Effector memory CD4-positive, alpha-beta T cell (primary cell): ENCODE data around the gene ZNF385A.

Experiments
- DNase-seq, 3 donors: peaks; one replicate each; pipeline ENCODE4 v3.0.0-alpha.2; 2020
- H3K27ac ChIP-seq: 2 replicates; pipeline ENCODE4 v1.7.0; 2013; ENCODE audit warnings: mild to moderate bottlenecking, low read length, moderate library complexity; ENCODE audit not compliant: insufficient read depth, poor library complexity, severe bottlenecking
- H3K27me3 ChIP-seq: replicated peaks from 2 replicates; pipeline ENCODE4 v1.7.0; 2013; ENCODE audit warnings: mild to moderate bottlenecking, low read length; ENCODE audit not compliant: insufficient read depth, control insufficient read depth, poor library complexity, severe bottlenecking
- H3K36me3 ChIP-seq: 2 replicates; pipeline ENCODE4 v1.7.0; 2013; ENCODE audit warnings: mild to moderate bottlenecking, low read length, moderate library complexity; ENCODE audit not compliant: control insufficient read depth, insufficient read depth
- H3K4me1 ChIP-seq: 2 replicates; pipeline ENCODE4 v1.7.0; 2013; ENCODE audit warnings: low read length, mild to moderate bottlenecking; ENCODE audit not compliant: control insufficient read depth, insufficient read depth, poor library complexity, severe bottlenecking
- H3K4me3 ChIP-seq: 2 replicates; pipeline ENCODE4 v1.7.0; 2013; ENCODE audit warnings: low read length, low read depth, mild to moderate bottlenecking; ENCODE audit not compliant: insufficient read depth, poor library complexity, severe bottlenecking
- H3K9me3 ChIP-seq: 2 replicates; pipeline ENCODE4 v1.7.0; 2013; ENCODE audit warnings: mild to moderate bottlenecking, low read length, moderate library complexity; ENCODE audit not compliant: control insufficient read depth

Gene ZNF385A

GRCh38 chr12:54404061-54405004 is 19.8 kb upstream of the ZNF385A start:
- DNase-seq = peak; percentile 45 to 60 (median 50)
- Histone ChIP-seq H3K4me1 (peaks cover 12% of the 10 kb centered on the region), H3K4me3 (no peak overlapping the region), H3K9me3 (no peaks in the 10 kb centered on the region), H3K27ac (peak overlapping the region; percentile 40), H3K36me3 (peaks cover 98% of the 10 kb centered on the region), H3K27me3 (no peaks in the 10 kb centered on the region)

- H3K4me3 ChIP-seq = no peak overlapping the region
- DNase-seq = no peak
- H3K36me3 ChIP-seq = peaks cover 98% of the 10 kb centered on the region
- H3K9me3 ChIP-seq = no peaks in the 10 kb centered on the region
- H3K4me1 ChIP-seq = peaks cover 11% of the 10 kb centered on the region
- no peaks in the 10 kb centered on the region for H3K27me3 ChIP-seq
- no peak overlapping the region for H3K27ac ChIP-seq
Measured at GRCh38 chr12:54401119-54401518, 16.6 kb upstream of the ZNF385A start.

- H3K27ac ChIP-seq = no peak overlapping the region
- no peaks in the 10 kb centered on the region for H3K27me3 ChIP-seq
- no peak overlapping the region for H3K4me3 ChIP-seq
- H3K9me3 ChIP-seq = no peaks in the 10 kb centered on the region
- no peaks in the 10 kb centered on the region for H3K4me1 ChIP-seq
- peak; percentile 74 to 79 (median 76) for DNase-seq
- peaks cover 98% of the 10 kb centered on the region for H3K36me3 ChIP-seq
Measured at GRCh38 chr12:54398995-54399793, 14.7 kb upstream of the ZNF385A start.

GRCh38 chr12:54398218-54398617 is 13.7 kb upstream of the ZNF385A start:
- peaks cover 91% of the 10 kb centered on the region for H3K36me3 ChIP-seq
- H3K4me3 ChIP-seq = no peak overlapping the region
- no peaks in the 10 kb centered on the region for H3K9me3 ChIP-seq
- DNase-seq = no peak
- no peaks in the 10 kb centered on the region for H3K4me1 ChIP-seq
- no peak overlapping the region for H3K27ac ChIP-seq
- no peaks in the 10 kb centered on the region for H3K27me3 ChIP-seq

- H3K27me3 ChIP-seq = no peaks in the 10 kb centered on the region
- no peak overlapping the region for H3K4me3 ChIP-seq
- DNase-seq = no peak
- H3K9me3 ChIP-seq = no peaks in the 10 kb centered on the region
- no peaks in the 10 kb centered on the region for H3K4me1 ChIP-seq
- H3K27ac ChIP-seq = no peak overlapping the region
- peaks cover 87% of the 10 kb centered on the region for H3K36me3 ChIP-seq
Measured at GRCh38 chr12:54397157-54397556, 12.6 kb upstream of the ZNF385A start.

- no peak for DNase-seq
- no peaks in the 10 kb centered on the region for H3K27me3 ChIP-seq
- H3K36me3 ChIP-seq = peaks cover 71% of the 10 kb centered on the region
- no peak overlapping the region for H3K27ac ChIP-seq
- H3K4me3 ChIP-seq = no peak overlapping the region
- no peaks in the 10 kb centered on the region for H3K9me3 ChIP-seq
- peaks cover 4% of the 10 kb centered on the region for H3K4me1 ChIP-seq
Measured at GRCh38 chr12:54395545-54395944, 11.0 kb upstream of the ZNF385A start.

- Histone ChIP-seq H3K4me1 (peaks cover 4% of the 10 kb centered on the region), H3K27me3 (no peaks in the 10 kb centered on the region), H3K27ac (peak overlapping the region; percentile 2), H3K4me3 (no peak overlapping the region), H3K36me3 (peaks cover 66% of the 10 kb centered on the region), H3K9me3 (no peaks in the 10 kb centered on the region)
- no peak for DNase-seq
Measured at GRCh38 chr12:54394986-54395385, 10.5 kb upstream of the ZNF385A start.

GRCh38 chr12:54394281-54394719 is 9.8 kb upstream of the ZNF385A start:
- Histone ChIP-seq H3K27ac (no peak overlapping the region), H3K4me1 (peaks cover 4% of the 10 kb centered on the region)

GRCh38 chr12:54393743-54394142 is 9.2 kb upstream of the ZNF385A start:
- no peaks in the 10 kb centered on the region for H3K27me3 ChIP-seq
- H3K36me3 ChIP-seq = peaks cover 54% of the 10 kb centered on the region
- H3K27ac ChIP-seq = no peak overlapping the region
- no peak for DNase-seq
- H3K4me1 ChIP-seq = peaks cover 4% of the 10 kb centered on the region
- no peaks in the 10 kb centered on the region for H3K9me3 ChIP-seq
- H3K4me3 ChIP-seq = no peak overlapping the region

More at GRCh38 chr12:54394281-54394719, 9.8 kb upstream of the ZNF385A start:
- Histone ChIP-seq H3K4me3 (no peak overlapping the region), H3K36me3 (peaks cover 59% of the 10 kb centered on the region), H3K27me3 (no peaks in the 10 kb centered on the region), H3K9me3 (no peaks in the 10 kb centered on the region)
- no peak for DNase-seq

GRCh38 chr12:54393207-54393609 is 8.7 kb upstream of the ZNF385A start:
- H3K27me3 ChIP-seq = no peaks in the 10 kb centered on the region
- no peaks in the 10 kb centered on the region for H3K9me3 ChIP-seq
- DNase-seq = no peak
- H3K36me3 ChIP-seq = peaks cover 49% of the 10 kb centered on the region
- no peak overlapping the region for H3K4me3 ChIP-seq
- peaks cover 4% of the 10 kb centered on the region for H3K4me1 ChIP-seq
- H3K27ac ChIP-seq = no peak overlapping the region
